Erythroblast (primary cell): ENCODE measurements around the gene LMO1.

ENCODE experiments used
- GATA1 ChIP-seq: IDR thresholded peaks from 2 replicates; pipeline ENCODE4 v1.6.1; 2011; ENCODE audit warnings: low read depth, mild to moderate bottlenecking, control low read depth, low read length, moderate library complexity
- POLR2A ChIP-seq: IDR thresholded peaks from 2 replicates; pipeline ENCODE4 v1.6.1; 2011; ENCODE audit warnings: mild to moderate bottlenecking, low read length

DNA sequence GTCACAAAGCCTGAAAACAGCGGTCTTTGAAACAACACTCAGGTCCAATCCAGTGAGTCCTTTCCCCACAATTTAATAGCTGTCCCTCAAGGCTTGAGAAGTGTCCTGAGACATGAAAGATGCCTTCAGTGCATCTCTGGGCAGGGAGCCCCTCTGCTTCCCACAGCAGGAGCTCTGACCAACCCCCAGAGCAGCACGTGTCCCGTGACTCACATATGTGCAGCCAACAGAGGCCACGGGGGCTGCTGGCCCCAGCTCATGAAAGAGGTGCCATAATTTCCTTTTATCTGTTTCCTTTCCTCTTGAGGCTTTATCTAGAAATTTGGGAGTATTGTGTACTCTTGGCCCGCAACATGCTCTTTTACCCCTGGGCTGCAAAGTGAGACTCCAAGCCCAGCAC, 33.2 kb upstream of the LMO1 start:
- TF ChIP-seq POLR2A (no peak), GATA1 (no peak)
